C4-2B (cell line): ENCODE results near the gene OTOS.

Experiments
- H3K27ac ChIP-seq: fragments of 450-650 bp; 2 replicates; pipeline ENCODE4 v1.5.1; 2017
- CTCF ChIP-seq: fragments of 450-650 bp; conservative IDR thresholded peaks from 2 replicates; pipeline ENCODE4 v1.5.1; 2017; ENCODE audit warnings: mild to moderate bottlenecking
- ZFX ChIP-seq: fragments of 450-650 bp; IDR thresholded peaks from 2 replicates; pipeline ENCODE4 v1.6.1; 2017

Gene OTOS

GRCh38 chr2:240172071-240172895, 31.8 kb upstream of the OTOS start:
- TF ChIP-seq ZFX (no peak), CTCF (no peak)
- H3K27ac ChIP-seq: no peak overlapping the region

GRCh38 chr2:240170883-240171282, 30.4 kb upstream of the OTOS start:
- H3K27ac ChIP-seq: no peak overlapping the region
- TF ChIP-seq ZFX (no peak), CTCF (no peak)

- no peak overlapping the region for H3K27ac ChIP-seq
- TF ChIP-seq CTCF (no peak), ZFX (no peak)
Observed at GRCh38 chr2:240170354-240170735, 29.9 kb upstream of the OTOS start.

GRCh38 chr2:240169486-240170353, 29.3 kb upstream of the OTOS start:
- no peak for TF ChIP-seq ZFX
- no peak for TF ChIP-seq CTCF
- H3K27ac ChIP-seq: no peak overlapping the region

- no peak overlapping the region for H3K27ac ChIP-seq
- TF ChIP-seq ZFX: no peak
- no peak for TF ChIP-seq CTCF
Observed at GRCh38 chr2:240168546-240169361, 28.3 kb upstream of the OTOS start.

GRCh38 chr2:240168041-240168440, 27.6 kb upstream of the OTOS start:
- H3K27ac ChIP-seq: no peak overlapping the region
- TF ChIP-seq CTCF (no peak), ZFX (no peak)

GRCh38 chr2:240167588-240167880, 27.1 kb upstream of the OTOS start:
- no peak overlapping the region for H3K27ac ChIP-seq
- TF ChIP-seq ZFX (no peak), CTCF (no peak)
